ENCODE measurements around the gene ETV7. TPM values are rescaled to one million over a fixed set of nuclear protein-coding genes. Genes with fewer than 3 reads are reported as not detected.

ETV7 gene
- total and polyA plus RNA-seq, 8 donors = 0.16 to 4.6 (median 1.1) TPM

- H3K4me3 ChIP-seq = no peak overlapping the region
- peak overlapping the region in 2 of 4 donors; percentile 75 to 78 for H3K27ac ChIP-seq
- H3K36me3 ChIP-seq = no peaks in the 10 kb centered on the region
- H3K27me3 ChIP-seq = no peaks in the 10 kb centered on the region
- TF ChIP-seq CTCF (IDR thresholded peaks at IDR 0.05) = no peak
- H3K9me3 ChIP-seq = no peaks in the 10 kb centered on the region
- 92% methylated on average over 20 of the region's 20 CpGs for WGBS, 2 donors
- ATAC-seq (no peak), FAIRE-seq (no peak), DNase-seq (no peak)
- H3K4me1 ChIP-seq = peaks cover 3 to 48% (median 5%) of the 10 kb centered on the region in 3 donors
- intact Hi-C loops (cut with DNase I) = no loop called here
Measured at GRCh38 chr6:36346486-36347273, 40.8 kb downstream of the ETV7 start.

GRCh38 chr6:36345681-36346466 is 41.6 kb downstream of the ETV7 start:
- WGBS, 2 donors = 87 to 89% methylated on average over 13 of the region's 13 CpGs
- no peak for FAIRE-seq

GRCh38 chr6:36343109-36343680 is 44.3 kb downstream of the ETV7 start:
- ATAC-seq (no peak), DNase-seq (peak in 1 of 6 donors; percentile 6), FAIRE-seq (no peak)
- H3K9me3 ChIP-seq = no peaks in the 10 kb centered on the region
- no peak overlapping the region for H3K4me3 ChIP-seq
- intact Hi-C loops (cut with DNase I) = no loop called here
- no peak for TF ChIP-seq CTCF (IDR thresholded peaks at IDR 0.05)
- peaks cover 3 to 21% (median 5%) of the 10 kb centered on the region in 3 donors for H3K4me1 ChIP-seq
- no peaks in the 10 kb centered on the region for H3K27me3 ChIP-seq
- WGBS, 2 donors = 82 to 96% methylated on average over 5 of the region's 5 CpGs
- H3K27ac ChIP-seq = no peak overlapping the region
- no peaks in the 10 kb centered on the region for H3K36me3 ChIP-seq

More at GRCh38 chr6:36345681-36346466, 41.6 kb downstream of the ETV7 start:
- Histone ChIP-seq H3K4me1 (peaks cover 3 to 40% (median 5%) of the 10 kb centered on the region in 3 donors), H3K27me3 (no peaks in the 10 kb centered on the region), H3K4me3 (no peak overlapping the region), H3K36me3 (no peaks in the 10 kb centered on the region), H3K9me3 (no peaks in the 10 kb centered on the region), H3K27ac (peak overlapping the region in 1 of 4 donors; percentile 19)
- ATAC-seq (peak in 1 of 4 donors; percentile 7), DNase-seq (peak in 1 of 6 donors; percentile 38)
- no peak for TF ChIP-seq CTCF (IDR thresholded peaks at IDR 0.05)
- intact Hi-C loops (cut with DNase I) = no loop called here

- no peak for FAIRE-seq
- peaks cover 0 to under 1% (median 0%) of the 10 kb centered on the region in 3 donors for H3K4me1 ChIP-seq
- ATAC-seq = peak; percentile 82 to 93 (median 86)
Measured at GRCh38 chr6:36340618-36341454, 46.6 kb downstream of the ETV7 start.

More at GRCh38 chr6:36340618-36341454, 46.6 kb downstream of the ETV7 start:
- Histone ChIP-seq H3K9me3 (no peaks in the 10 kb centered on the region), H3K36me3 (no peaks in the 10 kb centered on the region), H3K27ac (peak overlapping the region in 2 of 4 donors; percentile 19 to 27), H3K4me3 (peak overlapping the region in 1 of 4 donors; percentile 5), H3K27me3 (no peaks in the 10 kb centered on the region)
- peak; percentile 51 to 94 (median 76) for DNase-seq
- intact Hi-C loops (cut with DNase I) = no loop called here
- WGBS, 2 donors = 19 to 22% methylated on average over 36 of the region's 36 CpGs
- TF ChIP-seq CTCF (IDR thresholded peaks at IDR 0.05) = peak; percentile 89 to 94 (median 92)

All from pancreas (tissue), 10 donors.